GM23338 (cell line): Measurements from ENCODE around the gene ESRRA.

Experiments used
- CREB1 ChIP-seq: fragments of 250-450 bp; sonication (Bioruptor Pico); IDR thresholded peaks from 2 replicates; pipeline ENCODE4 v1.5.0; 2020; ENCODE audit warnings: low read depth, mild to moderate bottlenecking, moderate library complexity
- EZH2 ChIP-seq: fragments of 200-600 bp; sonication (generic); IDR thresholded peaks from one replicate; pipeline ENCODE4 v1.8.0; 2017; ENCODE audit warnings: antibody characterized with exemption, mild to moderate bottlenecking, low read depth; ENCODE audit not compliant: unreplicated experiment
- EZH2phosphoT487 ChIP-seq: fragments of 200-600 bp; sonication (generic); IDR thresholded peaks from one replicate; pipeline ENCODE4 v1.8.1; 2018; ENCODE audit warnings: antibody characterized with exemption; ENCODE audit not compliant: unreplicated experiment
- JUNB ChIP-seq: IDR thresholded peaks from one replicate; pipeline ENCODE4 v1.6.1; 2016; ENCODE audit warnings: antibody characterized with exemption; ENCODE audit not compliant: unreplicated experiment
- NANOG ChIP-seq: IDR thresholded peaks from 2 replicates; pipeline ENCODE4 v1.6.1; 2016; ENCODE audit warnings: antibody characterized with exemption, borderline replicate concordance
- POLR2AphosphoS5 ChIP-seq: IDR thresholded peaks from 2 replicates; pipeline ENCODE4 v1.6.1; 2016; ENCODE audit warnings: antibody characterized with exemption, low read depth
- STAT1 ChIP-seq: IDR thresholded peaks from one replicate; pipeline ENCODE4 v1.6.1; 2016; ENCODE audit warnings: antibody characterized with exemption; ENCODE audit not compliant: unreplicated experiment
- ZNF114 ChIP-seq: fragments of 250-450 bp; sonication (Bioruptor Pico); IDR thresholded peaks from 2 replicates; pipeline ENCODE4 v1.5.0; 2020; ENCODE audit warnings: mild to moderate bottlenecking, moderate library complexity
- ZNF331 ChIP-seq: fragments of 250-450 bp; sonication (Bioruptor Pico); IDR thresholded peaks from 2 replicates; pipeline ENCODE4 v1.5.0; 2020; ENCODE audit warnings: low read depth, mild to moderate bottlenecking, moderate library complexity
- TF ChIP-seq, protein P1 (sequence below), 2 experiments: fragments of 200-600 bp in 1 of 2; sonication (generic) in 1 of 2; conservative IDR thresholded peaks; 2 replicates each; pipeline versions ENCODE4 v1.5.1 to v1.6.1; 2016 to 2017; ENCODE audit warnings: antibody characterized with exemption in 2 of 2, low read depth in 2 of 2, mild to moderate bottlenecking in 2 of 2, moderate library complexity in 1 of 2
- TF ChIP-seq, protein P2 (sequence below): IDR thresholded peaks from one replicate; pipeline ENCODE4 v1.6.1; 2018; ENCODE audit warnings: antibody characterized with exemption; ENCODE audit not compliant: unreplicated experiment
- TF ChIP-seq, protein P3 (sequence below): IDR thresholded peaks from 2 replicates; pipeline ENCODE4 v1.6.1; 2016; ENCODE audit warnings: antibody characterized with exemption
- TF ChIP-seq, protein P4 (sequence below): fragments of 250-450 bp; sonication (Bioruptor Pico); IDR thresholded peaks from 2 replicates; pipeline ENCODE4 v1.5.0; 2020; ENCODE audit warnings: mild to moderate bottlenecking, moderate library complexity

DNA sequence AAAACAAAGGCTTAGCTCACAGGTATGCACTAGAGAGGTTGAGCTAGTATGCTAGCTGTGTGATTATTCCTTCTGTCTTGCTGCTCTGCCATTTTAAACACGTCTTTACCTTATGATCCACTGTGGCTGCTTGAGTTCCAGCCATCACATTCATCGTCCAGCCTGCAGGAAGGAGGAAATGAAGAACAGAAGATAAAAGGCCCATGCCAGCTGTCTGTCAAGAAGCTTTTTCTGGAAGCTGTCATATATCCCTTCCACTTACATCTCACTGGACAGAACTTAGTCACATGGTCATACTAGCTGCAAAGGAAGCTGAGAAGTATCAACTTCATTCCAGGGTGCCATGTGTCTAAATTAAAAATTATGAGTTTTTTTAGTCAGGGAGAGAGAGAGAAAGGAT, 22.1 kb downstream of the ESRRA start:
- TF ChIP-seq, protein P1, sequence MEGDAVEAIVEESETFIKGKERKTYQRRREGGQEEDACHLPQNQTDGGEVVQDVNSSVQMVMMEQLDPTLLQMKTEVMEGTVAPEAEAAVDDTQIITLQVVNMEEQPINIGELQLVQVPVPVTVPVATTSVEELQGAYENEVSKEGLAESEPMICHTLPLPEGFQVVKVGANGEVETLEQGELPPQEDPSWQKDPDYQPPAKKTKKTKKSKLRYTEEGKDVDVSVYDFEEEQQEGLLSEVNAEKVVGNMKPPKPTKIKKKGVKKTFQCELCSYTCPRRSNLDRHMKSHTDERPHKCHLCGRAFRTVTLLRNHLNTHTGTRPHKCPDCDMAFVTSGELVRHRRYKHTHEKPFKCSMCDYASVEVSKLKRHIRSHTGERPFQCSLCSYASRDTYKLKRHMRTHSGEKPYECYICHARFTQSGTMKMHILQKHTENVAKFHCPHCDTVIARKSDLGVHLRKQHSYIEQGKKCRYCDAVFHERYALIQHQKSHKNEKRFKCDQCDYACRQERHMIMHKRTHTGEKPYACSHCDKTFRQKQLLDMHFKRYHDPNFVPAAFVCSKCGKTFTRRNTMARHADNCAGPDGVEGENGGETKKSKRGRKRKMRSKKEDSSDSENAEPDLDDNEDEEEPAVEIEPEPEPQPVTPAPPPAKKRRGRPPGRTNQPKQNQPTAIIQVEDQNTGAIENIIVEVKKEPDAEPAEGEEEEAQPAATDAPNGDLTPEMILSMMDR (conservative IDR thresholded peaks at IDR 0.05; ENCODE audit: low read depth in 2 of 2), result no peak
- TF ChIP-seq ZNF114 (no peak), POLR2AphosphoS5 (no peak), CREB1 (CRISPR knock-in tag) (no peak), EZH2phosphoT487 (no peak), EZH2 (no peak), NANOG (no peak), JUNB (no peak), STAT1 (no peak), ZNF331 (CRISPR knock-in tag) (no peak)
- TF ChIP-seq, protein P2, sequence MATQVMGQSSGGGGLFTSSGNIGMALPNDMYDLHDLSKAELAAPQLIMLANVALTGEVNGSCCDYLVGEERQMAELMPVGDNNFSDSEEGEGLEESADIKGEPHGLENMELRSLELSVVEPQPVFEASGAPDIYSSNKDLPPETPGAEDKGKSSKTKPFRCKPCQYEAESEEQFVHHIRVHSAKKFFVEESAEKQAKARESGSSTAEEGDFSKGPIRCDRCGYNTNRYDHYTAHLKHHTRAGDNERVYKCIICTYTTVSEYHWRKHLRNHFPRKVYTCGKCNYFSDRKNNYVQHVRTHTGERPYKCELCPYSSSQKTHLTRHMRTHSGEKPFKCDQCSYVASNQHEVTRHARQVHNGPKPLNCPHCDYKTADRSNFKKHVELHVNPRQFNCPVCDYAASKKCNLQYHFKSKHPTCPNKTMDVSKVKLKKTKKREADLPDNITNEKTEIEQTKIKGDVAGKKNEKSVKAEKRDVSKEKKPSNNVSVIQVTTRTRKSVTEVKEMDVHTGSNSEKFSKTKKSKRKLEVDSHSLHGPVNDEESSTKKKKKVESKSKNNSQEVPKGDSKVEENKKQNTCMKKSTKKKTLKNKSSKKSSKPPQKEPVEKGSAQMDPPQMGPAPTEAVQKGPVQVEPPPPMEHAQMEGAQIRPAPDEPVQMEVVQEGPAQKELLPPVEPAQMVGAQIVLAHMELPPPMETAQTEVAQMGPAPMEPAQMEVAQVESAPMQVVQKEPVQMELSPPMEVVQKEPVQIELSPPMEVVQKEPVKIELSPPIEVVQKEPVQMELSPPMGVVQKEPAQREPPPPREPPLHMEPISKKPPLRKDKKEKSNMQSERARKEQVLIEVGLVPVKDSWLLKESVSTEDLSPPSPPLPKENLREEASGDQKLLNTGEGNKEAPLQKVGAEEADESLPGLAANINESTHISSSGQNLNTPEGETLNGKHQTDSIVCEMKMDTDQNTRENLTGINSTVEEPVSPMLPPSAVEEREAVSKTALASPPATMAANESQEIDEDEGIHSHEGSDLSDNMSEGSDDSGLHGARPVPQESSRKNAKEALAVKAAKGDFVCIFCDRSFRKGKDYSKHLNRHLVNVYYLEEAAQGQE, result no peak
- TF ChIP-seq, protein P3, sequence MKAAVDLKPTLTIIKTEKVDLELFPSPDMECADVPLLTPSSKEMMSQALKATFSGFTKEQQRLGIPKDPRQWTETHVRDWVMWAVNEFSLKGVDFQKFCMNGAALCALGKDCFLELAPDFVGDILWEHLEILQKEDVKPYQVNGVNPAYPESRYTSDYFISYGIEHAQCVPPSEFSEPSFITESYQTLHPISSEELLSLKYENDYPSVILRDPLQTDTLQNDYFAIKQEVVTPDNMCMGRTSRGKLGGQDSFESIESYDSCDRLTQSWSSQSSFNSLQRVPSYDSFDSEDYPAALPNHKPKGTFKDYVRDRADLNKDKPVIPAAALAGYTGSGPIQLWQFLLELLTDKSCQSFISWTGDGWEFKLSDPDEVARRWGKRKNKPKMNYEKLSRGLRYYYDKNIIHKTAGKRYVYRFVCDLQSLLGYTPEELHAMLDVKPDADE, result no peak
- TF ChIP-seq, protein P4, sequence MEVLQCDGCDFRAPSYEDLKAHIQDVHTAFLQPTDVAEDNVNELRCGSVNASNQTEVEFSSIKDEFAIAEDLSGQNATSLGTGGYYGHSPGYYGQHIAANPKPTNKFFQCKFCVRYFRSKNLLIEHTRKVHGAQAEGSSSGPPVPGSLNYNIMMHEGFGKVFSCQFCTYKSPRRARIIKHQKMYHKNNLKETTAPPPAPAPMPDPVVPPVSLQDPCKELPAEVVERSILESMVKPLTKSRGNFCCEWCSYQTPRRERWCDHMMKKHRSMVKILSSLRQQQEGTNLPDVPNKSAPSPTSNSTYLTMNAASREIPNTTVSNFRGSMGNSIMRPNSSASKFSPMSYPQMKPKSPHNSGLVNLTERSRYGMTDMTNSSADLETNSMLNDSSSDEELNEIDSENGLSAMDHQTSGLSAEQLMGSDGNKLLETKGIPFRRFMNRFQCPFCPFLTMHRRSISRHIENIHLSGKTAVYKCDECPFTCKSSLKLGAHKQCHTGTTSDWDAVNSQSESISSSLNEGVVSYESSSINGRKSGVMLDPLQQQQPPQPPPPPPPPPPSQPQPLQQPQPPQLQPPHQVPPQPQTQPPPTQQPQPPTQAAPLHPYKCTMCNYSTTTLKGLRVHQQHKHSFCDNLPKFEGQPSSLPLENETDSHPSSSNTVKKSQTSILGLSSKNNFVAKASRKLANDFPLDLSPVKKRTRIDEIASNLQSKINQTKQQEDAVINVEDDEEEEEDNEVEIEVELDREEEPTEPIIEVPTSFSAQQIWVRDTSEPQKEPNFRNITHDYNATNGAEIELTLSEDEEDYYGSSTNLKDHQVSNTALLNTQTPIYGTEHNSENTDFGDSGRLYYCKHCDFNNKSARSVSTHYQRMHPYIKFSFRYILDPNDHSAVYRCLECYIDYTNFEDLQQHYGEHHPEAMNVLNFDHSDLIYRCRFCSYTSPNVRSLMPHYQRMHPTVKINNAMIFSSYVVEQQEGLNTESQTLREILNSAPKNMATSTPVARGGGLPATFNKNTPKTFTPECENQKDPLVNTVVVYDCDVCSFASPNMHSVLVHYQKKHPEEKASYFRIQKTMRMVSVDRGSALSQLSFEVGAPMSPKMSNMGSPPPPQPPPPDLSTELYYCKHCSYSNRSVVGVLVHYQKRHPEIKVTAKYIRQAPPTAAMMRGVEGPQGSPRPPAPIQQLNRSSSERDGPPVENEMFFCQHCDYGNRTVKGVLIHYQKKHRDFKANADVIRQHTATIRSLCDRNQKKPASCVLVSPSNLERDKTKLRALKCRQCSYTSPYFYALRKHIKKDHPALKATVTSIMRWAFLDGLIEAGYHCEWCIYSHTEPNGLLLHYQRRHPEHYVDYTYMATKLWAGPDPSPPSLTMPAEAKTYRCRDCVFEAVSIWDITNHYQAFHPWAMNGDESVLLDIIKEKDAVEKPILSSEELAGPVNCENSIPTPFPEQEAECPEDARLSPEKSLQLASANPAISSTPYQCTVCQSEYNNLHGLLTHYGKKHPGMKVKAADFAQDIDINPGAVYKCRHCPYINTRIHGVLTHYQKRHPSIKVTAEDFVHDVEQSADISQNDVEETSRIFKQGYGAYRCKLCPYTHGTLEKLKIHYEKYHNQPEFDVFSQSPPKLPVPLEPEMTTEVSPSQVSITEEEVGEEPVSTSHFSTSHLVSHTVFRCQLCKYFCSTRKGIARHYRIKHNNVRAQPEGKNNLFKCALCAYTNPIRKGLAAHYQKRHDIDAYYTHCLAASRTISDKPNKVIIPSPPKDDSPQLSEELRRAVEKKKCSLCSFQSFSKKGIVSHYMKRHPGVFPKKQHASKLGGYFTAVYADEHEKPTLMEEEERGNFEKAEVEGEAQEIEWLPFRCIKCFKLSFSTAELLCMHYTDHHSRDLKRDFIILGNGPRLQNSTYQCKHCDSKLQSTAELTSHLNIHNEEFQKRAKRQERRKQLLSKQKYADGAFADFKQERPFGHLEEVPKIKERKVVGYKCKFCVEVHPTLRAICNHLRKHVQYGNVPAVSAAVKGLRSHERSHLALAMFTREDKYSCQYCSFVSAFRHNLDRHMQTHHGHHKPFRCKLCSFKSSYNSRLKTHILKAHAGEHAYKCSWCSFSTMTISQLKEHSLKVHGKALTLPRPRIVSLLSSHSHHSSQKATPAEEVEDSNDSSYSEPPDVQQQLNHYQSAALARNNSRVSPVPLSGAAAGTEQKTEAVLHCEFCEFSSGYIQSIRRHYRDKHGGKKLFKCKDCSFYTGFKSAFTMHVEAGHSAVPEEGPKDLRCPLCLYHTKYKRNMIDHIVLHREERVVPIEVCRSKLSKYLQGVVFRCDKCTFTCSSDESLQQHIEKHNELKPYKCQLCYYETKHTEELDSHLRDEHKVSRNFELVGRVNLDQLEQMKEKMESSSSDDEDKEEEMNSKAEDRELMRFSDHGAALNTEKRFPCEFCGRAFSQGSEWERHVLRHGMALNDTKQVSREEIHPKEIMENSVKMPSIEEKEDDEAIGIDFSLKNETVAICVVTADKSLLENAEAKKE (CRISPR knock-in tag), result no peak
